A673 (cell line): Measurements from ENCODE around the gene ISG15.

Experiments
- CTCF ChIP-seq: fragments of 300-800, 200-600 bp; sonication (generic); conservative IDR thresholded peaks from 2 replicates; pipeline ENCODE4 v1.5.1; 2017; ENCODE audit warnings: low read depth, mild to moderate bottlenecking, antibody characterized with exemption, low read length, moderate library complexity, mixed read lengths
- EZH2 ChIP-seq: fragments of 200-600 bp; sonication (generic); IDR thresholded peaks from 2 replicates; pipeline ENCODE4 v1.6.1; 2017; ENCODE audit warnings: borderline replicate concordance, low read depth, mild to moderate bottlenecking, mixed read lengths, antibody characterized with exemption, low read length; ENCODE audit not compliant: poor library complexity, severe bottlenecking

GRCh38 chr1:970973-971730 is 42.1 kb upstream of the ISG15 start:
- TF ChIP-seq CTCF, result no peak
- TF ChIP-seq EZH2, result no peak
